Right lobe of liver (tissue), 6 donors: ENCODE measurements around the gene NCMAP. TPM values are rescaled to one million over a fixed set of nuclear protein-coding genes. Genes with fewer than 3 reads are reported as not detected.

ENCODE experiments used
- ATAC-seq, 4 donors: fragments of 200-7000 bp; cut with Tn5 transposase; one replicate each; pipeline ENCODE4 v1.9.1; 2020; ENCODE audit warnings: mild to moderate bottlenecking in 4 of 4, moderate library complexity in 4 of 4
- DNase-seq, 3 donors: peaks; one replicate each; pipeline ENCODE4 v3.0.0-alpha.2; 2020
- H3K27ac ChIP-seq, 3 donors: fragments of 200-600 bp; one replicate each; pipeline ENCODE4 v1.8.0; 2022
- H3K27me3 ChIP-seq, 2 donors: fragments of 200-600 bp; one replicate each; pipeline ENCODE4 v1.8.0; 2022
- H3K36me3 ChIP-seq, 4 donors: fragments of 200-600 bp; sonication (generic) in 1 of 4; one replicate each; pipeline versions ENCODE4 v1.5.1 to v1.8.0; 2017 to 2022; ENCODE audit warnings: control low read depth in 1 of 4
- H3K4me1 ChIP-seq, 4 donors: fragments of 200-600 bp; sonication (generic) in 1 of 4; one replicate each; pipeline versions ENCODE4 v1.5.1 to v1.8.0; 2017 to 2022; ENCODE audit warnings: control low read depth in 1 of 4
- H3K4me3 ChIP-seq, 3 donors: fragments of 200-600 bp; one replicate each; pipeline ENCODE4 v1.8.0; 2022
- H3K9me3 ChIP-seq, 4 donors: fragments of 200-600 bp; sonication (generic) in 1 of 4; one replicate each; pipeline versions ENCODE4 v1.5.1 to v1.8.0; 2017 to 2022; ENCODE audit warnings: control low read depth in 1 of 4
- POLR2A ChIP-seq: fragments of 450-650 bp; IDR thresholded peaks from one replicate; pipeline ENCODE4 v1.6.1; 2017; ENCODE audit warnings: antibody characterized with exemption, mild to moderate bottlenecking
- WGBS: methylation state at CpG from one replicate; pipeline ENCODE4 v1.1.6; 2018; ENCODE audit warnings: low coverage, low lambda C conversion rate; ENCODE audit not compliant: insufficient coverage; ENCODE audit errors: missing lambda C conversion rate; 5-methylcytosine and 5-hydroxymethylcytosine counted together
- intact Hi-C, 2 donors: fragments of 100-400 bp; cut with DNase I; formaldehyde crosslinking; loops; one replicate each; pipeline versions ENCODE4 v1.11.2 to v1.14.1; 2022
- total RNA-seq, 6 experiments: library from RNA; depleted of rRNA in 2 of 6; stranded (reverse); fragments of >200 nt in 2 of 6; fragmentation: NEBNext Ultra II Directional in 3 of 6; extraction: Animal tissue kit (Norgen Biotek cat#: 25700) in 3 of 6; gene quantifications; one replicate each; pipeline versions ENCODE4 v1.1.0 to v1.2.4, GENCODE V29; 2016 to 2023
- TF ChIP-seq, protein P1 (sequence below), 4 donors: fragments of 200-600 bp in 3 of 4; fragments of 450-650 bp in 1 of 4; IDR thresholded peaks; one replicate each; pipeline versions ENCODE4 v1.5.1 to v1.8.0; 2016 to 2022; ENCODE audit warnings: antibody characterized with exemption in 4 of 4, mild to moderate bottlenecking in 2 of 4
- donor health status: DM: no; HTN: yes; CAD: no.
- donor health status: DM: no; HTN: no; CAD: no.
- donor health status: DM: no; HTN: no; CAD: no.
- donor health status: DM: no; HTN: yes; CAD: no.
- donor health status: DM: no; HTN: yes; CAD: no.

The NCMAP gene
- total RNA-seq, 6 experiments from 2014 or later: 0.81 to 2.6 (median 0.99) TPM

DNA sequence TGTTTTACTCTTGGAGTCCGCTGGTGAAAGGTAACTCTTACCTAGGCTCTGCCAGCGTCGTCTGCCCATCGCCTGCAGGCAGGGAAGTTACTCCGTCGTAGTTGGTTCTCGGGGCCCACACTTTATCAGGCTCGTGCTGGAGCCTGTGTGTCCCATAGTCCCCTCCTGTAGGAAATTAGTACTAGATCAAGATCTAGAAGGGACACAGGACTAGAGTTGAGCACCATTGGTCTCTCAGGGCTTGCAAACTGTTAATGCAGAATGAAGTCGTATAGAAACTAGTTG lies 88.2 kb downstream of the NCMAP start:
- H3K27me3 ChIP-seq: no peaks in the 10 kb centered on the region
- H3K4me3 ChIP-seq: peak overlapping the region; percentile 77 to 91 (median 88)
- 3% methylated on average over 8 of the region's 9 CpGs for WGBS
- intact Hi-C loops: no loop called here
- no peak for TF ChIP-seq POLR2A
- TF ChIP-seq, protein P1, sequence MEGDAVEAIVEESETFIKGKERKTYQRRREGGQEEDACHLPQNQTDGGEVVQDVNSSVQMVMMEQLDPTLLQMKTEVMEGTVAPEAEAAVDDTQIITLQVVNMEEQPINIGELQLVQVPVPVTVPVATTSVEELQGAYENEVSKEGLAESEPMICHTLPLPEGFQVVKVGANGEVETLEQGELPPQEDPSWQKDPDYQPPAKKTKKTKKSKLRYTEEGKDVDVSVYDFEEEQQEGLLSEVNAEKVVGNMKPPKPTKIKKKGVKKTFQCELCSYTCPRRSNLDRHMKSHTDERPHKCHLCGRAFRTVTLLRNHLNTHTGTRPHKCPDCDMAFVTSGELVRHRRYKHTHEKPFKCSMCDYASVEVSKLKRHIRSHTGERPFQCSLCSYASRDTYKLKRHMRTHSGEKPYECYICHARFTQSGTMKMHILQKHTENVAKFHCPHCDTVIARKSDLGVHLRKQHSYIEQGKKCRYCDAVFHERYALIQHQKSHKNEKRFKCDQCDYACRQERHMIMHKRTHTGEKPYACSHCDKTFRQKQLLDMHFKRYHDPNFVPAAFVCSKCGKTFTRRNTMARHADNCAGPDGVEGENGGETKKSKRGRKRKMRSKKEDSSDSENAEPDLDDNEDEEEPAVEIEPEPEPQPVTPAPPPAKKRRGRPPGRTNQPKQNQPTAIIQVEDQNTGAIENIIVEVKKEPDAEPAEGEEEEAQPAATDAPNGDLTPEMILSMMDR (IDR thresholded peaks at IDR 0.05): no peak
- H3K4me1 ChIP-seq: peaks cover 0 to 31% (median 12%) of the 10 kb centered on the region in 4 donors
- H3K9me3 ChIP-seq: no peaks in the 10 kb centered on the region
- DNase-seq (peak in 1 of 3 donors; percentile 52), ATAC-seq (no peak)
- peaks cover 0 to 33% (median 21%) of the 10 kb centered on the region in 4 donors for H3K36me3 ChIP-seq
- H3K27ac ChIP-seq: peak overlapping the region in 2 of 3 donors; percentile 80 to 90

DNA sequence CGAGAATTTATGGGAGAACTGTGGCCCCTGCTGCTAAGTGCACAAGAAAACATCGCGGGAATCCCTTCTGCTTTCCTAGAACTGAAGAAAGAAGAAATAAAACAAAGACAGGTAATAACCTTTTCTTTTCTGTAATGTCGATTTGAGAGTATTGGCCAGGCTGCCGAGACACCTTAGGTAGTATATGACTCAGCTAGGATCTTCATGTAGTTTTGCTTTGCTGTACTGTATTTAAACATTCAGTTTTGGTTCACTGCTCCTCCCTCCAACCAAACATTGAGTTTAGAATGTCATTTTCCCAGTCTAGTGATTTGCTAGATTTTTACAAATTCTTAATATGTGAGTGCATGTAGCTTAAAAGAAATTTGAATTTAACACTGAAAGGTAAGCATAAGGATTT lies 93.0 kb downstream of the NCMAP start:
- Histone ChIP-seq H3K27me3 (no peaks in the 10 kb centered on the region), H3K36me3 (peaks cover 20 to 82% (median 63%) of the 10 kb centered on the region in 4 donors), H3K27ac (no peak overlapping the region), H3K4me3 (no peak overlapping the region), H3K4me1 (peaks cover 0 to 19% (median 6%) of the 10 kb centered on the region in 4 donors), H3K9me3 (no peaks in the 10 kb centered on the region)
- intact Hi-C loops: no loop called here
- ATAC-seq: no peak
- no peak for DNase-seq
- TF ChIP-seq, protein P1 (IDR thresholded peaks at IDR 0.05): no peak
- TF ChIP-seq POLR2A: no peak
- WGBS: 88% methylated on average over 5 of the region's 5 CpGs

DNA sequence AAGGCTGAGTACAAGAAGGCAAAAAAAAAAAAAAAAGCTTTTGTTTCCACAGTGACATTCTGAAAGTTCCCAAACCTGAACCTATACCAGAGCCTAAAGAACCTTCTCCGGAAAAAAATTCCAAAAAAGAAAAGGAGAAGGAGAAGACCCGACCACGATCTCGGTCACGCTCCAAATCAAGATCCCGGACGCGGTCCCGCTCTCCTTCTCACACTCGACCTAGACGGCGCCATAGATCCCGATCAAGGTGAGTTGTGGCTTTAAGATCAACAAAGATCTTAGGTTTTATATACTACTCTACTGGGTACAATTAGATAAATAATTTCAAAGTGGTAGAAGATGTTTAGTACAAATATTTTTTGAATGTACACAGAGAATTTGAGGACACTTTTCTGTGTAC lies 96.5 kb downstream of the NCMAP start:
- H3K27ac ChIP-seq: no peak overlapping the region
- H3K9me3 ChIP-seq: no peaks in the 10 kb centered on the region
- H3K4me3 ChIP-seq: no peak overlapping the region
- H3K36me3 ChIP-seq: peaks cover 20 to 100% (median 78%) of the 10 kb centered on the region in 4 donors
- H3K27me3 ChIP-seq: no peaks in the 10 kb centered on the region
- intact Hi-C loops: no loop called here
- TF ChIP-seq POLR2A: no peak
- TF ChIP-seq, protein P1 (IDR thresholded peaks at IDR 0.05): no peak
- peaks cover 0 to 3% (median under 1%) of the 10 kb centered on the region in 4 donors for H3K4me1 ChIP-seq
- ATAC-seq (no peak), DNase-seq (no peak)
- 88% methylated on average over 12 of the region's 13 CpGs for WGBS

DNA sequence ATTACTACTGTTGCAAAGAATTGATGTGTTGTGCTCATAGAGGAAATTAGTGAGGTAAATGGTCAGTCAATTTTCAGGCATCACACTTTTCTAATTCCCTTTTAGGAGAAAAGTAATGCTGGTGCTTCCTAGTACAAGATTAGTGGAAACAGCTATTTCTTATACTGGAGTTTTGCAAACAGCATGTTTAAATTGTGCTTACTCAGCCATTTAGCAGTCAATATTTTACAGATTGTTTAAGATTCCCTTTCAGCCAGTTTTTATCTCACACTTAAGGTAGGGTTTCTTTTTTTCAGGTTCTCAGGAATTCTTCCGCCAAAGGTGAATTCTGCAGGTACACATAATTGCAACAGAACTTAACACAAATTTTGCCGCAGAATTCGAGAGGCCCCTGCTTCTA lies 98.1 kb downstream of the NCMAP start:
- H3K36me3 ChIP-seq: peaks cover 20 to 100% (median 68%) of the 10 kb centered on the region in 4 donors
- no peaks in the 10 kb centered on the region for H3K27me3 ChIP-seq
- DNase-seq (no peak), ATAC-seq (no peak)
- 95% methylated on average over 3 of the region's 3 CpGs for WGBS
- no peak overlapping the region for H3K27ac ChIP-seq
- H3K4me1 ChIP-seq: peaks cover 0 to 7% (median 2%) of the 10 kb centered on the region in 4 donors
- no peak overlapping the region for H3K4me3 ChIP-seq
- no peaks in the 10 kb centered on the region for H3K9me3 ChIP-seq
- TF ChIP-seq POLR2A: no peak
- TF ChIP-seq, protein P1 (IDR thresholded peaks at IDR 0.05): no peak
- intact Hi-C loops: no loop called here

DNA sequence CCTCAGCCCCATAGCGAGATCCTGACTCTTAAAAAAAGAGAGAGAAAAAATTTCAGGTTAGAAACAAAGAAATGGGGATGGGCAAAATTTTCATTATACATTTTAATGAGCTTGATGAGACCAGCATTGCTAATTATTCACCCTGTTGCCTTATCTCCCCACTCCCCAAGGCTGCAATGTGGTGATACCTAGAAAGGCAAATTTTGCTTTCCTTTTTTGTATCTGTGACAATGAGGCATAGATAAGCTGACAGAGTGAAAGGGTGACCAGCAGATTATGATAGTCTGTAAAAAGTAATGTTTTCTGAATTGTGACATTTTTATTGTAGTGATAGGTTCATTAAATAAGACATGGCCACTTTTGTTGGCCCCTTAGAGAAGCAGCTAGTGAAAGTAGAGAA lies 100.2 kb downstream of the NCMAP start:
- 100% methylated on average over 1 of the region's 1 CpG for WGBS
- DNase-seq (no peak), ATAC-seq (no peak)
- Histone ChIP-seq H3K36me3 (peaks cover 7 to 100% (median 56%) of the 10 kb centered on the region in 4 donors), H3K4me3 (no peak overlapping the region), H3K4me1 (peaks cover 0 to 7% (median 2%) of the 10 kb centered on the region in 4 donors), H3K9me3 (no peaks in the 10 kb centered on the region), H3K27ac (no peak overlapping the region), H3K27me3 (no peaks in the 10 kb centered on the region)
- no peak for TF ChIP-seq POLR2A
- TF ChIP-seq, protein P1 (IDR thresholded peaks at IDR 0.05): no peak
- intact Hi-C loops: no loop called here
